ENCODE results near the gene SF1.
A peak's percentile ranks its signal among the peaks of the same experiment; 100 is the strongest.

The SF1 gene

DNA sequence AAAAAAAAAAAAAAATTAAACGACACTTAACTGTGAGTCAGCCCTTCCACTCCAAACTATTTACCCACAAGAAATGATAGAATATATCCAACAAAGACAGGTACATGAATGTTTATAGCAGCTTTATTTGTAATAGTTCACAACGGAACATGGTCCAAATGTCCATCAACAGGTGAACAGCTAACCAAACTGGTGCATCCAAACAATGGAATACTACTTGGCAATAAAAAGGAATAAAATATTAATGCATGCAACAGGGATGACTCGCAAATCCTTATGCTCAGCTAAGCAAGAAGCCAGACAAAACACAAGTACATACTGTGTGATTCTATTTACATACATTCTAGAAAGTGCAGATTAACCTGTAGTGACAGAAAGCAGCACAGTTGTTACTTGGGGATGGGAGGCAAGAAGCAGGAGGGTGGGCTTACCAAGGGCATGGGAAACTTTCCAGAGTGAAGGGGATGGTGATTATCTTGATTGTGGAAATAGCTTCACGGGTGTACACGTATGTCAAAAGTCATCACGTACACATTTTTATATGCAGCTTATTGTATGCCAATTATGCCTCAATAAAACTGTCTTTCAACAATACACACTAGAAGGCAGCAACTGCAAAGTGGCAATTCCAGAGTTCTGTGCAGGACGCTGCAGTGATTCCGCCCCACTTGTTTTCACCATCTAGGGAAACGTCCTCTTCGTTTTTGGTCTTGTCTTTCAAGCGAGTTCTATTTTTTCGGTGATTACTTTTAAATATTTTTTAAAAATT lies 6.7 kb upstream of the SF1 start:
- DNase-seq (ENCODE audit: low read depth in 2 of 2) = no peak

DNA sequence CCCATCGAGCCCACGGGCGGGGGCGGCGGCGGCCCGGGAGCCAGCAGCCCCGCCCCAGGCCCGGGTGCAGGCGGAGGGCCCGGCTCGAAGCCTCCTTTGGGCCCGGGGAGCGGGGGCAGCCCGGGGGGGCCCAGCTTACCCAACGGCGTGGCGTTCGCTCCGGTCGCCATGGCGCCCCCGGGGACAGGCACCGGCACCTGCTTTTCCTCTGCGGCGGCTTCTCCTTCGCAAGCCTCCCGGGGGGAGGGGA lies 194 bp downstream of the SF1 start:
- DNase-seq (ENCODE audit: low read depth in 2 of 2) = no peak

- DNase-seq (ENCODE audit: low read depth in 2 of 2) = peak; percentile 47 to 54
Measured at GRCh38 chr11:64777449-64778222, 706 bp downstream of the SF1 start.

DNA sequence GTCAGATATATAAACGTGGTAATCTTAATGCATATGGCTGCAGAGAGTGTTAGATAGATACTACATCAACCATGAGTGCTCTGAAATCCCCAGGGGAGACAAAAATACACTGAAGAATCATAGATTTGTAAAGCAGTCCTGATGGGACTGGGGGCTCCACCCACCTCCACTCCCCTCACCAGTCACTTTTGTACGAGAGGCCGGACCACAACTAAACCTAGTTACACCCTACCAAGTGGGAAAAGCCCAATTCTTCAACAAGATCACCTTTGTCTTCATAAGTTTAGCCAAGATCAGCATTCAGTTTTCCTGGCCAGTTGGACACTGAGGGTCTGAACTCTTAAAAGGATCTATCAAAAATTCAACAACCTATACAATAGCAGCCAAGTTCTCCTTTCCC lies 1.5 kb downstream of the SF1 start:
- DNase-seq (ENCODE audit: low read depth in 2 of 2) = no peak

GRCh38 chr11:64776425-64776824 lies 1.9 kb downstream of the SF1 start:
- DNase-seq (ENCODE audit: low read depth in 2 of 2) = no peak

GRCh38 chr11:64774144-64774543 lies 4.2 kb downstream of the SF1 start:
- no peak for DNase-seq (ENCODE audit: low read depth in 2 of 2)

DNA sequence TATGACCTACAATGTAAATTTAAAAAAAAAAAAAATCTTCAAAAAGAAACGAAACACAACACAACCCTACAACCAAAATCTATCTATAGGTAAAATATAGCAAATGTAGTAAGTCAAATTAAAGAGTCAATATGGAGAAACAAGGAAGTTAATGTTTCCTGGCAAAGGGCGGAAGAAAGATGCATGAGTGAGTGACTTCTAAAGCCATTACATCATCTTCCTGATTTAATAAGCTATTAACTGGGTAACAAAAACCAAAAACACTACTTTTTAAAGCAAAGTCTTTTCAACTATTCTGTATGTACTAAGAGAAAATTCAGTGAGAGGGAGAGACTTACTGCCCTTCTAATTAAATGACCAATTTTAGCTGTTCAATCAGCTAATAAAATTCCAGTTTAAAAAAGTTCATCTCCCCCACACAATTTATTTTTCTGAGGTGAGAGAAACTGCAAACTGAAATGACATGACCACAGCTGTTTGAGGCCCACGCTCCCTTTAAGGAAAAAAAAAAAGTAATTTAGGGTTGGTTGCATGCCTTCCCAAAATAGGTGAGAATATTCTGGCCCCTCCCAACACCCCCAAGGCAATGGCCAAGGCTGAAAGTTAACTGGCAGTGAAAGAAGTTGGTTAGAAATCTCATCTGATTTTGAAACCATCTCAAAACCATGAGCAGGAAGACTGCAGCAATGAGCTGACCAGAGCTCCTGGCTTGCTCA lies 5.9 kb downstream of the SF1 start:
- DNase-seq (ENCODE audit: low read depth in 2 of 2) = no peak

GRCh38 chr11:64771861-64772260 lies 6.5 kb downstream of the SF1 start:
- no peak for DNase-seq (ENCODE audit: low read depth in 2 of 2)

- no peak for DNase-seq (ENCODE audit: low read depth in 2 of 2)
Measured at GRCh38 chr11:64770120-64770519, 8.2 kb downstream of the SF1 start.

GRCh38 chr11:64769283-64769682 lies 9.1 kb downstream of the SF1 start:
- no peak for DNase-seq (ENCODE audit: low read depth in 2 of 2)

GRCh38 chr11:64768300-64768694 lies 10.0 kb downstream of the SF1 start:
- DNase-seq (ENCODE audit: low read depth in 2 of 2) = no peak

- no peak for DNase-seq (ENCODE audit: low read depth in 2 of 2)
Measured at GRCh38 chr11:64767344-64768299, 10.7 kb downstream of the SF1 start.

- no peak for DNase-seq (ENCODE audit: low read depth in 2 of 2)
Measured at GRCh38 chr11:64766881-64767280, 11.5 kb downstream of the SF1 start.

GRCh38 chr11:64765851-64766665 lies 12.3 kb downstream of the SF1 start:
- DNase-seq (ENCODE audit: low read depth in 2 of 2) = no peak

DNA sequence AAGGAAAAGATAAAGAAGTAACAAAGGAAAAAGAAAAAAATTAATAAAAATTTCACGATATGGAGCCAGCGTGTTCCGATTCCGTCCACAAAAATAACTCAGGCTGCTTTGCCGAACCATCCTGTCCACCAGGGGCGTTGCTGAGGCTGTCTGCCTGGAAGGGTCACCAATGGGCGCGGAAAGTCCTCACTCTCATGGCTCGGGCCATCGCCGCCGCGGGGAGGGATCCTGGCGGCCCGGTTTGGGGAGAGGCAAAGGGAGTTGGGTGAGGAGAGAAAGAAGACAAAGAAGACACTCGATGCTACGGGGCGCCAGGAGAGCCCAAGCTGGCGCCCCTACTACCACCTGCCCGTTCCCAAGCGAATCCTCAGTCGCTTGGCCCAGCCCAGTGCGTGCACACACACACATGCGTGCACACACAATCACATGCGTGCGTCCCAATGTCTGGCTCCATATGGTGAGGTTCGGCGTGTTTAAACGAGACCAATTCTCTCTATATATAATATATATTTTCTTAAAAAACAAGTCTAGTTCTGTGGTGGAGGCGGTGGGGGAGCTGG lies 13.0 kb downstream of the SF1 start:
- no peak for DNase-seq (ENCODE audit: low read depth in 2 of 2)

GRCh38 chr11:64764753-64765152 lies 13.6 kb downstream of the SF1 start:
- DNase-seq (ENCODE audit: low read depth in 2 of 2) = no peak

DNA sequence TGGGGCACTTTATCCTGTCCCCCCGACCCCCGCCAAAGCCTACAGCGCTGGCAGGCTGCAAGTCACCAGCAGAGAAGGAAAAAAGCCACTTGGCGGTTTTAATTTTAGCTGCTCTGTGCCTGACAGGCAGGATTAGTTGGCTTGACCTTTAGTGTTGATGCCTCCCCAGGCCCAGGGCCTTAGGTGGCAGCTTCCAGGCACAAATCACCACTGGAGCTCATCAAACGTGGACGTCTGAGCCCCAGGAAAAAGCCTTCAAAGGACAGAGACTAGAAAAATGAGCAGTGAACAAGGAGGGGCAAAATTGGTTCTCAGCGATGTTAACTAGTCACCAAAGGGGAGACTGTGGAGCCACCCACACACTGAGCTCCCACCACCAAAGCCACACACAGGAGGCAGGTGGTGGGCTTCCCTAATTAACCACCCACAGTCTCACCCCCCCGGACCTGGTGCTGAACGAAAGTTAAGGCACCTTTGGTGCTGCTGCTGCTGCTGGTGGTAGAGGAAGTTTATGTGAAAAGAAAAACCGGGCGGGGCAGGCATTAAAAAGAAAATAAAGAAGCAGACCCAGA lies 14.2 kb downstream of the SF1 start:
- no peak for DNase-seq (ENCODE audit: low read depth in 2 of 2)

DNA sequence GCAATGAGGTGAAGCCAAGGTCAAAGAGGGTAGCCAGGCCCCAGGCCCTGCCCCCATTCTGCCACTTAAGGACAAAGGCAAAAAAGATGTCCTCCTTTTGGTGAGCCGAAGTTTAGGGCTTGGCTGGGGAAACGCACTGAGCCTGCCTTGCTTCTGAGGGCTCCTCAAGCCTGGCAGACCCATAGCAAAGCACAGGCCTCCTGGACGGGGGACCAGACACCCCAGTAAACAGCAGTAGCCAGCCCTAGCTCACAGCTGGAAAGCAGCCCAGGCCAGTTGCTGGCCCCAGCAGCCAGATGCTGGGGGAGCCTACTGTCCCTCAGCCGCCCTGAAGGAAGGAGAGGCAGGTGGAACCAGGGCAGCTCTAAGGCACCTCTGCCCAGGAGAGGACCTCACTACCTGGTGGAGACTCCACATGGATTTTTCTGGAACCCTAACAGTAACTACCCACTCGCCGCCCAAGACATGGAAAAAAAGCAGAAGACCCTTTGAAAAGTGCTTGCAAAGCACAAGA lies 14.8 kb downstream of the SF1 start:
- DNase-seq (ENCODE audit: low read depth in 2 of 2) = no peak

DNA sequence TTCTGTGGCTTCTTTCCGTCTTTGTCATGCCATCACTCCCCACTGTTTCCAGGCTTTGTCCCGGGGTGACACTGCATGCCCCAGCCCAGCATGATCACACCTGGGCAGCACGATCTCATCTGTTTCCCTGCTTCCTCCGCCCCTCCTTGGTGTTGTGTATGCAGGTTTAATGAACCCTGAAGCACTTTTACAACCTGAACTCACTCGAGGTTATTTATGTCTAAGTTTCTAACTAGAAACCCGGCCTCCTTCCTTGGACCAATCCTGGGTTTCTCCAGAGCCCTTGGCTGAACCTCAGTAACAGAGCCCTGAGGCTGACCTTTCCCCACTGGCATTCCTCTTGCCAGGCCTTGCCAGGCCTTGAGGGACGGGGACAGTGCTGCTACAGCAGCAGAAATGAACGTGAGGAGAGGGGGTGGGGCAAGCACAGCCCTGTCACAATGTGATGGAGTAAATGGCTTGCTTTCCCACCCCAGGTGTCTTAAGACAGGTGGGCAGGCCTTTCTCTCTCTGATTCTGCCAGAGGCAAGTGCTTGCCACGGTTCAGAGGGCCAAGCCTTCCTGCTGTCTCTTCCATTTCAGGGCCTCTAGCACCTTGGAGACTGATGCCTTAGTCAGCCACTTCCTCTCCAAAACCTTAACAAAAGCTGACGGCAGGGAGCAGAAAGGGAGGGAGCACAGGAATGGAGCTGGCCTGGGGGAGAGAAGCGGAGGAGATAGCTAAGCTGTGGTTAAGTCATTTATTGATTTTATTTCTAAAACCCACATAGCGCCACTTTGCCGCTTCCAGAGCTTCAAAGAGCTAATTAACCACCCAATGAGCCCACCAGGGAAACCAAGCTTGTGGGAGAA lies 15.4 kb downstream of the SF1 start:
- no peak for DNase-seq (ENCODE audit: low read depth in 2 of 2)

All from fibroblast of skin of left biceps (primary cell).